SIG-M5 (cell line): ENCODE results near the gene ST6GALNAC6.
"Not testable (repeated sequence)": the region's sequence is repeated elsewhere in the genome, so short reads cannot be mapped to it uniquely, and the experiment has no call there.

Source experiments
- DNase-seq: peaks from one replicate; lab custom pipeline; 2025; lab: John Stamatoyannopoulos, UW

ST6GALNAC6 gene

DNA sequence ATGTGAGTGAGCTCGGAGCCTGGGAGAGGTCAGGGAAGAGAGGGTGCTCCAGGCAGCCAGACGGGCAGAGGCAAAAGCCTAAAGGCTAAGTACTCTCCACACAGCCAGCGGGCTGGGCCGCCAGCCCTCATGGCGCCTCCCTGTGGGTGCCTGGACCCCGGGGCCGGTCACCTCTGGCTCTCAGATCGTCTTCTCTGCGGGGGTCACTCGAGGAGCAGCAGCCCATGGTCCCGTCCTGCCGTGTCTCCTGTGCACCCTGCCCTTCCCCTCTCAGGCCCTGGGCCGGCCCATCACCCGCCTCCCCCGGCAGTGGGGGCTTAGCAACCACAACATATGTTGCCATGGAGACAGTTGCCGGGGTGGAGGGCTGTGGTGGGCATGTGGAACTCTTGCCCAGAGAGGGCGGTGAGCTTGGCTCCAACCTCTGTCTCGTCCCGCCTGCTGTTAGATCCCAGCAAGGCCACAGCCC, 26.1 kb downstream of the ST6GALNAC6 start:
- no peak for DNase-seq

- no peak for DNase-seq
Observed at GRCh38 chr9:127872369-127873222, 26.8 kb downstream of the ST6GALNAC6 start.

DNA sequence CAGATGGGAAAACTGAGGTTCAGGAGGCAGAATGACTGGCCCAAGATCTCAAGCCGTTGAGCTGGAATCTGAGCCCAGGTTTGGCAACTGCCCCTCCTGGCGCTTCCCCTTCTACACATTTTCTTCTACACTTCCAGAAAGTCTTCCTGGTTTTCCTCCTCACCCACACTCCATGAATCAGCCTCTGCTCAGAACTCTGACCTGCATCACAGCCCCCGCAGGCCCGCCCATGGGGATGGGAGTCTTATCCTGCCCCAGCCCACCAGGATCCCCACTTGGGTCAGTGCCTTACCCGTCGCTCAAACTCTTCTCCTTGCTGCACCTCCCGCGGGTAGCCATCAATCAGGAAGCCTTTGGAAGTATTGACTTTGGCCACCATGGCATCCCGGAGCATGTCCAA, 27.9 kb downstream of the ST6GALNAC6 start:
- no peak for DNase-seq

- no peak for DNase-seq
Observed at GRCh38 chr9:127870887-127871286, 28.5 kb downstream of the ST6GALNAC6 start.

DNA sequence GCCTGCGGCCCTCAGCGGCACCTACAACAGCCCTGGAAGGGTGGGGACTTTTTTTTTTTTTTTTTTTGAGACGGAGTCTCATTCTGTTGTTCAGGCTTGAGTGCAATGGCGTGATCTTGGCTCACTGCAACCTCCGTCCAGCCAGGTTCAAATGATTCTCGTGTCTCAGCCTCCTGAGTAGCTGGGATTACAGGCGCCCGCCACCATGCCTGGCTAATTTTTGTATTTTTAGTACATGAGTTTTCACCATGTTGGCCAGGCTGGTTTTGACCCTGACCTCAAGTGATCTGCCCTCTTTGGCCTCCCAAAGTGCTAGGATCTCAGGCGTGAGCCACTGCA, 29.3 kb downstream of the ST6GALNAC6 start:
- not testable (repeated sequence) for DNase-seq

- no peak for DNase-seq
Observed at GRCh38 chr9:127869310-127870152, 29.9 kb downstream of the ST6GALNAC6 start.

GRCh38 chr9:127868278-127868902, 31.0 kb downstream of the ST6GALNAC6 start:
- no peak for DNase-seq

- no peak for DNase-seq
Observed at GRCh38 chr9:127867356-127868277, 31.8 kb downstream of the ST6GALNAC6 start.

GRCh38 chr9:127866535-127866934, 32.9 kb downstream of the ST6GALNAC6 start:
- no peak for DNase-seq

- no peak for DNase-seq
Observed at GRCh38 chr9:127865645-127866464, 33.5 kb downstream of the ST6GALNAC6 start.

- DNase-seq, result no peak
Observed at GRCh38 chr9:127863191-127863621, 36.2 kb downstream of the ST6GALNAC6 start.

DNA sequence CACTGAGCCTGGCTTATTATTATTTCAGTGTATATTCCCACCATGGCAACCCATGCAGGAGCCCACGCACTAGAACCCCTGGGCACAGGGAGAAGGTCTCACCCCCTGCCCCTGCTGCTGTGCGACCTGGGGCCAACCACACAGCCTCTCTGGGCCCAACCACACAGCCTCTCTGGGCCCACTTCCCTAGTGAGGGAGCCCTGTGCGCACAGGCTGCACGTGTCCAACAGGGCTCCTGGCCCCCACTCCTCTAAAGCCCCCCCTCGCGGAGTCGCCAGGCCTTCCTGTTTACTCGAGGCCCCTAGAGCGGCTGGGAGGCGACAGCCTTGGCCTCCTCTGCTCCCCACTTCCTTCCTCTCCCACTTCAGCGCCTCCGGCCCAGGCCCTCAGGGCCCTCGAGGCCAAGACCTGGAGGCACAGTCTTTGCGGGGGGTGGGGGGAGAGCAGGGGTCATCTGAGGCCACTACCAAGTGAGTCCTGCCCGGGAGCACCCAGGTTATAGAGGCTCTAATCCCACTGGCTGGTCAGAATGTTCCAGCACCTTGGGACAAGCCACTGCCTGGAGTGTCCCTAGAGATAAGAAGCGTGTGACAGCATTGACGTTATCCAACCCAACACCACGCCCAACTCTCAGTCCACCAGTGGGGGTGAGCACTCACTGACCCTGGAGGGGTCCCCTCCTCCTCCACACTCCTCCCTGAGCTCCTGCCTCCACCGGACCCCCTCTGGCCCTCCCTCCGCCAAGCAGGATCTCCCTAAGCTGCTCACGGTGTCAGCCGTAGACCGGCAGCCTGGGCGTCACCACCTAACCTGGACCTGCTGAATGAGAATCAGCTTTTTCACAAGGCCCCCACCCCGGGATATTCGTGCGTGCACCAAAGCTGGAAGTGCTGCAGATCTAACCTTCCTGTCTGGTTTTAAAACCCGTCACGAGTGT, 37.1 kb downstream of the ST6GALNAC6 start:
- DNase-seq, result no peak

DNA sequence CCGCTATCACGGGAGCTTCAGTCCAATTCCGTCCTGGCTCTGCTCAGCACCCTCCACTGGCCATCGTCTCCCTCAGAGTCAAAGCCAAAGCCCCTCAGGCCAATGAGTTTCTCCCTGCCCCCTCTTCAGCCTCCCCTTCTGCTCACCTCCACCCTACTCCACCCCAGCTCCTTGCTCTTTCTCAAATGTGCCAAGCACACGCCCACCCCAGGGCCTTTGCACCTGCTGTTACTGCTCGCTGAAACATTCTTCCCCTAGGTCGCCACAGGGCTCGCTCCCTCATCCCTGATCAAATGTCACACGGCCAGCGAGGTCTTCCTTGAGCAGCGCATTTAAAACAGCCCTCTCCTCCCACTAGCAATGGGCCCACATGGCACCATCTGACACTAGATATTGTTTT, 38.6 kb downstream of the ST6GALNAC6 start:
- DNase-seq, result no peak

GRCh38 chr9:127860260-127860659, 39.1 kb downstream of the ST6GALNAC6 start:
- DNase-seq, result no peak

DNA sequence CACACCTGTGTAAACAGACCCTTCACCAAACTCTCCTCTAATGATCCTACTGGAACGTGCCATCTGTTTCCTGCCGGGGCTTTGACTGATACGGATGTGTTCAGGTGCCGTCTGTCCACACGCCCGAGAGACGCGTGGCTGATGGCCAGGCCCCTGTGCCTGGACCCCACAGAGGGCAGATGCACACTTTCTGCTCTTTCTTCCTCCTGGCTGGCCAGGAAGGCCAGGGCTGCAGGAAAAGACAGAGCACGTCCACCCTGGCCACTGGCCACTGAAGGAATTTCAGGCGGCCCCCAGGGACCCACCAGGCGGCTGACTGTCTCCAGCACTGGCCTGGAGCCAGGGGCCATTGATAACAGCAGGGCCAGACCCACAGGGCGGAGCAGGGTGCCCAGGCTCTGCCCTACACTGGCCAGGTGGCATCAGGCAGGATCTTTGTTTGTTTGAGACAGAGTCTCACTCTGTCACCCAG, 41.3 kb downstream of the ST6GALNAC6 start:
- DNase-seq, result no peak

GRCh38 chr9:127857278-127857677, 42.1 kb downstream of the ST6GALNAC6 start:
- DNase-seq, result no peak

DNA sequence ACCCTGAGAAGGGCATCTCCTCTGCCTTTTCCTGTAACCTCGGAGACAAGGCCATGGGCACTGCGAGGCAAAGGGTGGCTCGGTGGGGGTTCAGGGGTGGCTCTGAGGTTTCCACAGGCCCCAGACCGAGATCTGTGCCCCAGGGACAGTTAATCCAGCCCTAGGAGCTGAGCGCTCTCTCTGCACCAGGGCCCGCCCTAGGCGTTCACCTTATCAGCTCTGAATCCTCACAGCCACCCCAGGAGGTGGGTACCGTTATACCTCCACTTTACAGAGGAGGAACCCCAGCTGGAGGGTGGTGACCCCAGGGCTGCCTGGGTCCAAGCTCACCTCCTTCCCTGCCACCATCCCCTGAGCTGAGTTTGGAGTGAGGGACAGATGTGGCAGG, 42.7 kb downstream of the ST6GALNAC6 start:
- DNase-seq, result no peak

DNA sequence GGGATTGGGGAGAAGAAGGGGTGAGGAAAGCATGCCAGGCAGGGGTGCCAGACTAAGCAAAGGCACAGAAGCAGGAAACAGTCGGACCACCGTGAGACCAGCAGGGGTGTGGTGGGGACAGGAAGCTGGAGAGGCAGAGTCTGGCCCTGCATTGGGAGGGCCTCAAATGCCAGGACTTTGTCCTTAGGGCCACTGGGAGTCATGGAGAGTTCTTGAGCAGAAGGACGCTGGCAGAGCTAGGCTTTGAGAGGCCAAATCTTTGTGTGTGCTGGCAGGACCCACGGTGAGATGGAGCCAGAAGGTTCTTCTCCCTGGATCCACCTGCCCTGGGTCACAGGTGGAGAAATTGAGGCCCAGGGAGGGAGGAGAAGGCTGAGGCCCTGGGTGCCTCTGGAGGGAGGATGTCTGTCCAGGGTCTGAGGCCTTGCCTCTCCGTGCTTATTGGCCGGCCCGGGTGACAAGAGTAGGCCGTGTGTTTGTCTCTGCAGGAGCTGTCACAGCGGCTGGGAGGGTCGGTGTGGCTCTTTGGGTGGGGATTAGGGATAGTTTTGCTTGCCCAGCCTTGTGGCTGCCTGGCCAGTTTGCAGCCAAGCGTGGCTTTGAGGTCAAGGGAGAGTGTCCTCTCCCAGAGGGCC, 43.2 kb downstream of the ST6GALNAC6 start:
- no peak for DNase-seq

GRCh38 chr9:127855522-127855921, 43.9 kb downstream of the ST6GALNAC6 start:
- DNase-seq, result no peak
